Tibial artery (tissue), 4 donors: Measurements from ENCODE around the gene GOLGA6L9.
"Not testable (repeated sequence)": the region's sequence is repeated elsewhere in the genome, so short reads cannot be mapped to it uniquely, and the experiment has no call there.

Experiments
- DNase-seq, 2 donors: peaks; one replicate each; pipeline ENCODE4 v3.0.0-alpha.2; 2019
- H3K27ac ChIP-seq, 2 donors: fragments of 200-600 bp; sonication (generic) in 1 of 2; 1 replicate in 1 of 2; 2 replicates in 1 of 2; pipeline ENCODE4 v1.5.1; 2018 to 2019; ENCODE audit warnings: mild to moderate bottlenecking in 1 of 2
- H3K27me3 ChIP-seq, 2 donors: fragments of 200-600 bp; sonication (generic) in 1 of 2; one replicate each; pipeline versions ENCODE4 v1.5.1 to v1.6.0; 2016 to 2019
- H3K36me3 ChIP-seq, 3 donors: fragments of 200-600 bp; sonication (generic) in 2 of 3; one replicate each; pipeline ENCODE4 v1.5.1; 2016 to 2019; ENCODE audit warnings: mild to moderate bottlenecking in 2 of 3
- H3K4me1 ChIP-seq, 4 donors: fragments of 200-600 bp; sonication (generic) in 2 of 4; 1 replicate in 3 of 4; 2 replicates in 1 of 4; pipeline ENCODE4 v1.5.1; 2016 to 2019
- H3K4me3 ChIP-seq, 2 donors: fragments of 200-600 bp; sonication (generic) in 1 of 2; 1 replicate in 1 of 2; 2 replicates in 1 of 2; pipeline ENCODE4 v1.5.1; 2018 to 2019; ENCODE audit warnings: mild to moderate bottlenecking in 2 of 2
- H3K9me3 ChIP-seq, 3 donors: fragments of 200-600 bp; sonication (generic) in 1 of 3; one replicate each; pipeline ENCODE4 v1.5.1; 2016 to 2019
- CTCF ChIP-seq, 2 experiments: fragments of 200-600 bp in 1 of 2; fragments of 450-650 bp in 1 of 2; IDR thresholded peaks; one replicate each; pipeline ENCODE4 v1.5.1; 2017 to 2019; ENCODE audit warnings: antibody characterized with exemption in 2 of 2, mild to moderate bottlenecking in 1 of 2, moderate library complexity in 1 of 2
- intact Hi-C: fragments of 100-400 bp; cut with DNase I; formaldehyde crosslinking; loops from one replicate; pipeline ENCODE4 v1.15.0; 2023; ENCODE audit warnings: low total_unique reads

The GOLGA6L9 gene

GRCh38 chr15:82398785-82399184, 30.8 kb upstream of the GOLGA6L9 start:
- intact Hi-C loops: no loop called here
- no peaks in the 10 kb centered on the region for H3K36me3 ChIP-seq
- TF ChIP-seq CTCF (IDR thresholded peaks at IDR 0.05): no peak
- no peak overlapping the region for H3K4me3 ChIP-seq
- no peak overlapping the region for H3K27ac ChIP-seq
- no peaks in the 10 kb centered on the region for H3K4me1 ChIP-seq
- DNase-seq: no peak
- no peaks in the 10 kb centered on the region for H3K27me3 ChIP-seq
- no peaks in the 10 kb centered on the region for H3K9me3 ChIP-seq

GRCh38 chr15:82399366-82400103, 30.1 kb upstream of the GOLGA6L9 start:
- H3K4me1 ChIP-seq, H3K27me3 ChIP-seq, intact Hi-C loops: not testable (repeated sequence)

GRCh38 chr15:82401918-82402317, 27.7 kb upstream of the GOLGA6L9 start:
- H3K4me1 ChIP-seq, H3K27ac ChIP-seq, intact Hi-C loops, H3K36me3 ChIP-seq, H3K4me3 ChIP-seq, DNase-seq, H3K9me3 ChIP-seq, H3K27me3 ChIP-seq: not testable (repeated sequence)

More at GRCh38 chr15:82399366-82400103, 30.1 kb upstream of the GOLGA6L9 start:
- not testable (repeated sequence) for H3K9me3 ChIP-seq, H3K27ac ChIP-seq, H3K36me3 ChIP-seq, H3K4me3 ChIP-seq, DNase-seq

GRCh38 chr15:82402341-82402740, 27.3 kb upstream of the GOLGA6L9 start:
- H3K9me3 ChIP-seq, H3K27ac ChIP-seq, H3K4me3 ChIP-seq, H3K36me3 ChIP-seq, H3K4me1 ChIP-seq, H3K27me3 ChIP-seq, intact Hi-C loops, DNase-seq: not testable (repeated sequence)

- H3K36me3 ChIP-seq, H3K4me3 ChIP-seq, H3K27me3 ChIP-seq, DNase-seq, H3K4me1 ChIP-seq, intact Hi-C loops, H3K9me3 ChIP-seq, H3K27ac ChIP-seq: not testable (repeated sequence)
These were observed 23.4 kb upstream of the GOLGA6L9 start for GRCh38 chr15:82406211-82406610.

GRCh38 chr15:82410306-82410705, 19.3 kb upstream of the GOLGA6L9 start:
- H3K27me3 ChIP-seq, H3K27ac ChIP-seq, H3K36me3 ChIP-seq, H3K4me1 ChIP-seq, DNase-seq, intact Hi-C loops, H3K4me3 ChIP-seq, H3K9me3 ChIP-seq: not testable (repeated sequence)

- DNase-seq, H3K27me3 ChIP-seq, intact Hi-C loops, H3K36me3 ChIP-seq, H3K4me1 ChIP-seq, H3K27ac ChIP-seq, H3K9me3 ChIP-seq, H3K4me3 ChIP-seq: not testable (repeated sequence)
These were observed 18.0 kb upstream of the GOLGA6L9 start for GRCh38 chr15:82411595-82411994.

- intact Hi-C loops, H3K36me3 ChIP-seq, H3K4me1 ChIP-seq, H3K9me3 ChIP-seq, DNase-seq, H3K27me3 ChIP-seq, H3K4me3 ChIP-seq, H3K27ac ChIP-seq: not testable (repeated sequence)
These were observed 15.0 kb upstream of the GOLGA6L9 start for GRCh38 chr15:82414525-82415191.

GRCh38 chr15:82420516-82420915, 9.1 kb upstream of the GOLGA6L9 start:
- H3K27me3 ChIP-seq, H3K4me3 ChIP-seq, DNase-seq, H3K36me3 ChIP-seq, intact Hi-C loops, H3K9me3 ChIP-seq, H3K4me1 ChIP-seq, H3K27ac ChIP-seq: not testable (repeated sequence)

- not testable (repeated sequence) for H3K4me1 ChIP-seq, DNase-seq
These were observed 8.7 kb upstream of the GOLGA6L9 start for GRCh38 chr15:82420966-82421365.

GRCh38 chr15:82427117-82427516, 2.5 kb upstream of the GOLGA6L9 start:
- DNase-seq, H3K27me3 ChIP-seq, H3K9me3 ChIP-seq, intact Hi-C loops, H3K4me3 ChIP-seq, H3K27ac ChIP-seq, H3K4me1 ChIP-seq, H3K36me3 ChIP-seq: not testable (repeated sequence)

More at GRCh38 chr15:82420966-82421365, 8.7 kb upstream of the GOLGA6L9 start:
- intact Hi-C loops, H3K36me3 ChIP-seq, H3K9me3 ChIP-seq, H3K27me3 ChIP-seq, H3K27ac ChIP-seq, H3K4me3 ChIP-seq: not testable (repeated sequence)
